GM18951 (cell line): ENCODE results near the gene CMC2.

Source experiments
- POLR2A ChIP-seq: IDR thresholded peaks from 4 replicates; pipeline ENCODE4 v1.6.1; 2011; ENCODE audit warnings: mild to moderate bottlenecking; ENCODE audit not compliant: insufficient read length, insufficient read depth; ENCODE audit errors: extremely low read depth
- in situ Hi-C: fragments of 300-500 bp; cut with MboI; formaldehyde crosslinking; loops from one replicate; pipeline ENCODE4 v1.12.0; 2022; ENCODE audit warnings: low sequenced_read_pairs, mixed read lengths, inconsistent platforms; ENCODE audit not compliant: unreplicated experiment

CMC2 gene

GRCh38 chr16:80947708-80948625, 58.7 kb downstream of the CMC2 start:
- in situ Hi-C loops = no loop called here
- no peak for TF ChIP-seq POLR2A

DNA sequence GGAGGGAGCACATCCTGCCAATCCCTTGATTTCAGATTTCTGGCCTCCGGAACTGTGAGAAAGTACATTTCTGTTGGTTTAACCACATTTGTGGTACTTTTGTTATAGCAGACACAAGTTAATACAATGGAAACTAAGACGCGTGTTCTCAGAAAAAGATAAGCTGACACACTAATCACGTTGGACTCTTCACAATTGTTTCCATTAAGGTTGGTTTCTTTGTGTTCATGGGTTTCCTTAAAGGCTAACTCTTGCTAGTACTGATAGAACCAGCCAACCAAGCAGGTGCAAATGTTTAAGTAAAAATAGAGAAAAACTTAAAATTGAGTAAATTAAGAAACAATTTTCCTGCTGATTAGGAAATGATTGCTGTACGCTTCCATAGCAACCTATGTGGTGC, 59.4 kb downstream of the CMC2 start:
- in situ Hi-C loops = no loop called here
- TF ChIP-seq POLR2A = no peak

DNA sequence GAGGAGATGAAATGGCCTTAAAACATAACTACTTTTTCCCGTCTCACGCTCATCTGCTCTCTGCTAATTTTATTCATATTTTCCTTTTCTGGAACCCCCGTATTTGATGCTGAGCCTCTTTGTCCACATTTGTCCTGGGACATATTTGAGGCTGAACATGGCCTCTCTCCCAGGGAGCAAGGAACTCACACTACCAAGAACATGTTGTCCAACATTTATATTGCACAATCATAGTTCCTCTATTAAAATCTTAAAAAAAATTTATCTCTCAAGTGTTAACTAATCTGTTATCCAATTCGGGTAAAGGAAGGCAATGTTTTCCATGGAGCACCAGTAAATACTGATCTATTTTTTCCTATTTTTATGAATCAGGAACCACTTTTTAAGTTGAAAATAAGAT, 60.2 kb downstream of the CMC2 start:
- in situ Hi-C loops = no loop called here
- TF ChIP-seq POLR2A = no peak

- in situ Hi-C loops = no loop called here
- TF ChIP-seq POLR2A = no peak
These were observed 66.4 kb downstream of the CMC2 start for GRCh38 chr16:80940069-80940856.

DNA sequence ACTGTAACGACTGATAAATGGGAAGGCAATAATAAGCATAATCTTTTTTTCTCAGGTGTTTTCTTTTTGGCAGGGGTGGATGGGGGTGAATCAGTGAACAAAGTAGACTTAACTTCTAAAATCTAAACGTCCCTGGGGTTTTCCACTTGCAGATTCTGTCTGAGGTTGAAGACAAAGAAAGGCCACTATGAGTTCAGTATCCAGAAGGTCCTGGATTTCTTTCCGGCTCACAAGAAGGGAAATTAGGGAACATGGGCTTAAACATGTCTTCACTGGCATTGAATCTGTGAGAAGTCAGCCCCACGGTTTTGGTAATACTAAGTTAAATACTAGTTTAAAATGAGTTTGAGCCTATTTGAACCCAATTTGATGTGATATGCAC, 67.8 kb downstream of the CMC2 start:
- TF ChIP-seq POLR2A = no peak
- in situ Hi-C loops = no loop called here

DNA sequence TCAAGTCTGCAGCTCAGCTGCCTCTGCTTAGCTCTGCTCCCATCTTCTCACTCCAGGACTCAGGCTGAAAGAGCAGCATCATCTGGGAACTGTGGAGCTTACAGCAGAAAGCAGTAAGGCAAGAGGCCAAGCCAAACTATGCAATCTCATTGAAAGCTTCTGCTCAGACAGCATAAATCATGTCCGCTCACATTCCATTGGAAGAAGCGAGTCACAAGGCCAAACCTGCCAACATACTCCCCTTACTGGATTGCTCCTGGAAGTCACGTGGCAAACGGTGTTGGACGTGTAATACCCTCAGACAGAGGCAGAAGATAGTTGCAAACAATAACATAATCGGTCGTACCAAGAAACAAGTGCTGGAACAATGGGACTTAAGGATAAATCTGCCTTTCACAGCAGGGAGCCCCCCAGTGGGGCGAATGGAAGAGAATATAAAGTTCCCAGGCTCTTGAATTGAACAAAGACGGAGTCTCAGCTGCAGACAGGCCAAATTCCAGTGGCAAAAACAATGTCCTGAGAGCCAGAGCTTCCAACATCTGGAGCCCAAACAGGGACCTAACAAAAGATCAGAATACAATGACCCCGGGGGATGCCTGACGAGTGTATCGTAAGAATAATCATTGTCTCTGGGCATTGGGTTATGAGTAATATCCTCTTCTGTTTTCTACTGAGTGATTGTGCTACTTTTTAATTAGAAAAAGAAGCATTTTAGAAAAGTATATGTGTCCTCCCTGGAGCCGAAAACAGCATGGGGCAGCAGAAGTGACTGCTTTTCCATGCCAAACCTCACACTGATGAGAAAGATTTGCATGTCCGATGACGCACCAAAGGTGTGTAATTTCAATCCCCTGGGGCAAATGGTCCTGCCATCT, 68.4 kb downstream of the CMC2 start:
- no peak for TF ChIP-seq POLR2A
- in situ Hi-C loops = no loop called here

DNA sequence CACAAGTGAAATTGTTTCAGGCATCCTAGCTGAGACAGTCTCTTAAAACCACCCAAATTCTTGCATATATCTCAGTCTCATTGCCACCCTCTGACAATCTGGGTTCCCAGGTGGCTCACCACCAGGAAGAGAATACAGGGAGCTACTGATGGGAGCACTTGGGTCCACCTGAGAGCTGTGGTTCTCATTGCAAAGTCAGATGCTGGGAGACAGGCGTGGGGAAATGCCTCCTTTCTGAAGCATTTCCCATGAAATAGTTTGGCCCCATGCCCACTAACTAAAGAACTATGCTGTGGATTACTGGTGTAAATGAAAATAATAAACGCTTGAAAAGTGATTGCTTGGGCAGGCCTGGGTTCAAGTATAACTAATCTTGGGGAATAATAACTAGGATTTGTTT, 70.3 kb downstream of the CMC2 start:
- in situ Hi-C loops = no loop called here

GRCh38 chr16:80935691-80936090, 71.0 kb downstream of the CMC2 start:
- no peak for TF ChIP-seq POLR2A
- in situ Hi-C loops = no loop called here

More for the DNA sequence above, 70.3 kb downstream of the CMC2 start:
- no peak for TF ChIP-seq POLR2A

DNA sequence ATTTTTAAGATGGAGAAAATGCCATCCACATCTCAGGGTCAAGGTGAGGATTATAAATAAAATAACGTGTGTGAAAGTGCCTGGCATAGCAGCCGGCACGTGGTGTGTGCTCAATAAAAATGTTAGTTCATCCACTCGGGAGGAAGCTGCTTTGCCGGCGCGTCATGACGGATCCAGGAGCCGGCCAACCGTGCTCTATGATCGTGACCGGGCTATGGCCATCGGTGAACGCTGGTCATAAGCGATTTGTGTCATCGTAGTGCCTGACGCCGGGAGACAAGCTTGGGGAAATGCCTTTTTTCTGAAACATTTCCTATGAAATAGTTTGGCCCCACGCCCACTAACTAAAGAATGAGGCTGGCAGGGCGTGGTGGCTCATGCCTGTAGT, 74.0 kb downstream of the CMC2 start:
- in situ Hi-C loops = no loop called here
- no peak for TF ChIP-seq POLR2A

GRCh38 chr16:80931801-80932707, 74.6 kb downstream of the CMC2 start:
- no peak for TF ChIP-seq POLR2A
- in situ Hi-C loops = no loop called here

GRCh38 chr16:80924372-80924978, 82.2 kb downstream of the CMC2 start:
- in situ Hi-C loops = no loop called here
- no peak for TF ChIP-seq POLR2A

DNA sequence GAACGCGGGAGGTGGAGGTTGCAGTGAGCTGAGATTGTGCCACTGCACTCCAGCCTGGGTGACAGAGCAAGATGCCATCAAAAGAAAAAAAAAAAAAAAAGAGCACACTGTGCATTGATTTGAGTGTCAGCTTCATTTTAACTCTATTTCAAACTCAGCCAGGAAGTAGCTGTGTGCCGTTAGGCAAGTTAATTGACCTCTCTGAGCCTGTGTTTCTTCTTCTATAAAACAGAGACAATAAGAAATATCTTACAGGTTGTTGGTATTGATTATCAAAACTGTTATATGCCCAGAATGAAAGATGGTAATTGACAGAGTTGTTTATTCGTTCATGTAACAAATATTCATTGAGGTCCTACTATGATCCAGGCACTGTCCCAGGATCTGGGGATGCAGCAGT, 83.3 kb downstream of the CMC2 start:
- no peak for TF ChIP-seq POLR2A
- in situ Hi-C loops = no loop called here
